Activated CD8-positive, alpha-beta memory T cell treated with anti-CD3 and anti-CD28 coated beads for 36 hours (primary cell): ENCODE data around the gene ZNF488. TPM values are rescaled to one million over a fixed set of nuclear protein-coding genes. Genes with fewer than 3 reads are reported as not detected.

Experiments
- CTCF ChIA-PET: fragments of 350-600 bp; sonication (Branson Sonifier 250); formaldehyde crosslinking; loops from one replicate; lab custom pipeline; 2021; ENCODE audit warnings: antibody characterized with exemption; lab: Charles Lee
- POLR2A ChIA-PET: fragments of 350-600 bp; sonication (Branson Sonifier 250); formaldehyde crosslinking; loops from one replicate; lab custom pipeline; 2021; ENCODE audit warnings: antibody characterized with exemption; lab: Charles Lee
- total RNA-seq, 2 experiments: library from RNA; stranded (reverse); gene quantifications; one replicate each; pipeline ENCODE4 v1.2.3, GENCODE V29; 2021

Gene ZNF488
- total RNA-seq, 2 experiments from 2014 or later, result 0.34 to 0.38 TPM

DNA sequence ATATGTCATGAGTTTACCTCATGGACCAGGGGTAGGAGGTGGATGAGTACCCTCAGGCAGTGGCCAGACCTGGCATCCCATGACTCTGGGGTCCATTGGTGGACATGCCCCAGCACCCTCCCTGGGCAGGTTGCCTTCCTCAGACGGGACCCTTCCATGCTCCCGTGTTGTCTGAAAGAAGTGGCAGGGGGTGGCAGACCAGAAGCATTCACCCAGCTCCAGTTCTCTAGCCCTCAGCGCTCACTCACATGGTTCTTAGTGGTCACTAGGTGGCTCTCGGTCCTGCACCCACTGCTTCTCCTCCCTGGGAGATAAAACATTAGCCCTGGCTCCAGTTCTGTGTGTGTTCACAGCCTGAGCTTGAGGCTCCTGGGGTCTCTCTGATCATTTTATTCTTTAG is 29.9 kb downstream of the ZNF488 start:
- CTCF ChIA-PET, result no interaction called here
- POLR2A ChIA-PET, result no interaction called here

DNA sequence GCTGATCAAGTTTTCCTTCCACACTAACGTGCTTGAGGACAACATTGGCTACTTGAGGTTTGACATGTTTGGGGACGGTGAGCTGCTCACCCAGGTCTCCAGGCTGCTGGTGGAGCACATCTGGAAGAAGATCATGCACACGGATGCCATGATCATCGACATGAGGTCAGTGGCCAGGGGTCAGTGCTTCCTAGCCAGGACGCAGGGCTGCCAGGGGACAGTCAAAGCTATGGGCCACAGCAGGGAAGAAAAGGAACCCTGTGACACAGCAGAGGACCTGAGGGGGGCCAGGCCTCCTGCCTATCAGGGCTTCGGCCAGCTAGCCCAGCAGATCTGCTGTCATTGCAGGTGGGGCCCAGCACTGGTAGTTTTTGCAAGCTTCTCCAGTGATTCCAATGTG is 30.7 kb downstream of the ZNF488 start:
- CTCF ChIA-PET, result no interaction called here
- POLR2A ChIA-PET, result no interaction called here

DNA sequence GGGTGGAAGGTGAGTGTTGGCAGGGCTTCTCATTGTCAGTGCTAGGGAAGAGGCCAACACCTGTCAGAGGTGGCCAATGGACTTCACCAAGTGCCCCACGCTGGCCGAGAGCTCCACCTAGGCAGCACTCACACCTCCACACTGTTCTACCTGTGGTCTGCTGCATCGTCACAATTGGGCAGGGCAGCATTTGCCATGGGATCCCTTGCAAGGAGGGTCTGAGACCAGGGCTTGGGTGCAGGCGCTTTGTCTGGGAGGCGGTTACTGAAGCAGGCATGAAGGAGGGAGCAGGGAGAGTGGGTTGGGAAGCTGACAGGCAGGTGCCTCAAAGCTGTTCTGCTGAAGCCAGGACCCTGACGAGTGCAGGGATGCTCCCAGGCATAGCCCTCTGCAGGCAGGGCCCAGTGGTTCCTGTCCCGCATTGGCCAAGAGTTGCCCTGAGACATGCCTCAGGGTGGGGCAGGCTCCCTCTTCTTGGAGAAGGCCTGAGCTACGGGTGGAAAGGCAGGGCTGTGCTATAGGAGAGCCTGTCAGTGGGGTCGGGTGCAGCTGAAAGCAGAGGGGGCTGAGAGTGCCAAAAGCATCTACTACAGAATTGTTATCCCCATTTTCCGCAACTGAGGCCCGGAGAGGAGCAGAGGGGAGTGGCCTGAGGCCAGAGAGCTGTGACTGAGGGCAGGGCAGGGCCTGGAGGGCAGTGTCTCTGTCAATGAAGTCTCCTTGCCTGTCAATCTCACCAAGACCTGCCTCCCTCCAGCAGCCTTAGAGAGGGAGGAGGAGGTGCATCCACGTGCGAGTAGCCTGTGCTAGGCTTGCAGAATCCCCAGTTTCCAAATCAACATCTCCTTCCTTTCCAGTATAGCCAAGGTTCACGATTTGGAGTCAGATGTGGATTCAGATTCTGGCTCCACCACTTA is 31.9 kb downstream of the ZNF488 start:
- CTCF ChIA-PET, result no interaction called here
- POLR2A ChIA-PET, result no interaction called here

DNA sequence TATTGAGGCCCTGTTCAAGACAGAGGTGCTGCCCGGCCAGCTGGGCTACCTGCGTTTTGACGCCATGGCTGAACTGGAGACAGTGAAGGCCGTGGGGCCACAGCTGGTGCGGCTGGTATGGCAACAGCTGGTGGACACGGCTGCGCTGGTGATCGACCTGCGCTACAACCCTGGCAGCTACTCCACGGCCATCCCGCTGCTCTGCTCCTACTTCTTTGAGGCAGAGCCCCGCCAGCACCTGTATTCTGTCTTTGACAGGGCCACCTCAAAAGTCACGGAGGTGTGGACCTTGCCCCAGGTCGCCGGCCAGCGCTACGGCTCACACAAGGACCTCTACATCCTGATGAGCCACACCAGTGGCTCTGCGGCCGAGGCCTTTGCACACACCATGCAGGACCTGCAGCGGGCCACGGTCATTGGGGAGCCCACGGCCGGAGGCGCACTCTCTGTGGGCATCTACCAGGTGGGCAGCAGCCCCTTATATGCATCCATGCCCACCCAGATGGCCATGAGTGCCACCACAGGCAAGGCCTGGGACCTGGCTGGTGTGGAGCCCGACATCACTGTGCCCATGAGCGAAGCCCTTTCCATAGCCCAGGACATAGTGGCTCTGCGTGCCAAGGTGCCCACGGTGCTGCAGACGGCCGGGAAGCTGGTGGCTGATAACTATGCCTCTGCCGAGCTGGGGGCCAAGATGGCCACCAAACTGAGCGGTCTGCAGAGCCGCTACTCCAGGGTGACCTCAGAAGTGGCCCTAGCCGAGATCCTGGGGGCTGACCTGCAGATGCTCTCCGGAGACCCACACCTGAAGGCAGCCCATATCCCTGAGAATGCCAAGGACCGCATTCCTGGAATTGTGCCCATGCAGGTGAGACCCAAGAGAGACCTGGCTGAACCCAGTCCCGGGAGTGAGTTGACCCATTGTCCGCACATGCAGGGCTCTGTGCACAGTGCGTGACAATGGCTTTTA is 33.1 kb downstream of the ZNF488 start:
- ChIA-PET CTCF (interaction anchor here (0.7 kb wide), 1 partner anchor 135 kb away, joined by 3 read pairs; no protein-coding TSS in a partner anchor), POLR2A (no interaction called here)

DNA sequence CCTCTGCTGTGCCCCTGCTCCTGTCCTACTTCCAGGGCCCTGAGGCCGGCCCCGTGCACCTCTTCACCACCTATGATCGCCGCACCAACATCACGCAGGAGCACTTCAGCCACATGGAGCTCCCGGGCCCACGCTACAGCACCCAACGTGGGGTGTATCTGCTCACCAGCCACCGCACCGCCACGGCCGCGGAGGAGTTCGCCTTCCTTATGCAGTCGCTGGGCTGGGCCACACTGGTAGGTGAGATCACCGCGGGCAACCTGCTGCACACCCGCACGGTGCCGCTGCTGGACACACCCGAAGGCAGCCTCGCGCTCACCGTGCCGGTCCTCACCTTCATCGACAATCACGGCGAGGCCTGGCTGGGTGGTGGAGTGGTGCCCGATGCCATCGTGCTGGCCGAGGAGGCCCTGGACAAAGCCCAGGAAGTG is 34.1 kb downstream of the ZNF488 start:
- POLR2A ChIA-PET, result no interaction called here
- CTCF ChIA-PET, result no interaction called here

DNA sequence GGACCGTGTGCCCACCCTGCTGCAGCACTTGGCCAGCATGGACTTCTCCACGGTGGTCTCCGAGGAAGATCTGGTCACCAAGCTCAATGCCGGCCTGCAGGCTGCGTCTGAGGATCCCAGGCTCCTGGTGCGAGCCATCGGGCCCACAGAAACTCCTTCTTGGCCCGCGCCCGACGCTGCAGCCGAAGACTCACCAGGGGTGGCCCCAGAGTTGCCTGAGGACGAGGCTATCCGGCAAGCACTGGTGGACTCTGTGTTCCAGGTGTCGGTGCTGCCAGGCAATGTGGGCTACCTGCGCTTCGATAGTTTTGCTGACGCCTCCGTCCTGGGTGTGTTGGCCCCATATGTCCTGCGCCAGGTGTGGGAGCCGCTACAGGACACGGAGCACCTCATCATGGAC is 34.6 kb downstream of the ZNF488 start:
- POLR2A ChIA-PET, result no interaction called here
- CTCF ChIA-PET, result no interaction called here

DNA sequence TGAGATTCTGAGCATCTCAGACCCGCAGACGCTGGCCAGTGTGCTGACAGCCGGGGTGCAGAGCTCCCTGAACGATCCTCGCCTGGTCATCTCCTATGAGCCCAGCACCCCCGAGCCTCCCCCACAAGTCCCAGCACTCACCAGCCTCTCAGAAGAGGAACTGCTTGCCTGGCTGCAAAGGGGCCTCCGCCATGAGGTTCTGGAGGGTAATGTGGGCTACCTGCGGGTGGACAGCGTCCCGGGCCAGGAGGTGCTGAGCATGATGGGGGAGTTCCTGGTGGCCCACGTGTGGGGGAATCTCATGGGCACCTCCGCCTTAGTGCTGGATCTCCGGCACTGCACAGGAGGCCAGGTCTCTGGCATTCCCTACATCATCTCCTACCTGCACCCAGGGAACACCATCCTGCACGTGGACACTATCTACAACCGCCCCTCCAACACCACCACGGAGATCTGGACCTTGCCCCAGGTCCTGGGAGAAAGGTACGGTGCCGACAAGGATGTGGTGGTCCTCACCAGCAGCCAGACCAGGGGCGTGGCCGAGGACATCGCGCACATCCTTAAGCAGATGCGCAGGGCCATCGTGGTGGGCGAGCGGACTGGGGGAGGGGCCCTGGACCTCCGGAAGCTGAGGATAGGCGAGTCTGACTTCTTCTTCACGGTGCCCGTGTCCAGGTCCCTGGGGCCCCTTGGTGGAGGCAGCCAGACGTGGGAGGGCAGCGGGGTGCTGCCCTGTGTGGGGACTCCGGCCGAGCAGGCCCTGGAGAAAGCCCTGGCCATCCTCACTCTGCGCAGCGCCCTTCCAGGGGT is 35.2 kb downstream of the ZNF488 start:
- ChIA-PET POLR2A (no interaction called here), CTCF (no interaction called here)

DNA sequence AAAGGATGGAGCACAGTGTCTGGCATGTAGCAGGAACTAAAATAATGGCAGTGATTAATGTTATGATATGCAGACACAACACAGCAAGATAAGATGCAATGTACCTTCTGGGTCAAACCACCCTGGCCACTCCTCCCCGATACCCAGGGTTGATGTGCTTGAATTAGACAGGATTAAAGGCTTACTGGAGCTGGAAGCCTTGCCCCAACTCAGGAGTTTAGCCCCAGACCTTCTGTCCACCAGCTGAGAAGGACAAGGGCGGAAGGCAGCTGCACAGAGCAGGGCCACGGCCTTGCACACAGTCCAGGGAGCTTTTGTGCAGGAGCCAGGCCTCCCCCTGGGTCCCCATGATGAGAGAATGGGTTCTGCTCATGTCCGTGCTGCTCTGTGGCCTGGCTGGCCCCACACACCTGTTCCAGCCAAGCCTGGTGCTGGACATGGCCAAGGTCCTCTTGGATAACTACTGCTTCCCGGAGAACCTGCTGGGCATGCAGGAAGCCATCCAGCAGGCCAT is 35.9 kb downstream of the ZNF488 start, which contains the start of gene RBP3:
TSS of gene RBP3 (plus strand) at position 226 of the 514 bp plus-strand sequence. CDS start at position 348, 122 bp downstream.
- ChIA-PET POLR2A (no interaction called here), CTCF (no interaction called here)

DNA sequence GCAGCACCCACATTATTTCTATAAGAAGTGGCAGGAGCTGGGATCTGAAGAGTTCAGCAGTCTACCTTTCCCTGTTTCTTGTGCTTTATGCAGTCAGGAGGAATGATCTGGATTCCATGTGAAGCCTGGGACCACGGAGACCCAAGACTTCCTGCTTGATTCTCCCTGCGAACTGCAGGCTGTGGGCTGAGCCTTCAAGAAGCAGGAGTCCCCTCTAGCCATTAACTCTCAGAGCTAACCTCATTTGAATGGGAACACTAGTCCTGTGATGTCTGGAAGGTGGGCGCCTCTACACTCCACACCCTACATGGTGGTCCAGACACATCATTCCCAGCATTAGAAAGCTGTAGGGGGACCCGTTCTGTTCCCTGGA is 36.8 kb downstream of the ZNF488 start:
- CTCF ChIA-PET, result no interaction called here
- POLR2A ChIA-PET, result no interaction called here

DNA sequence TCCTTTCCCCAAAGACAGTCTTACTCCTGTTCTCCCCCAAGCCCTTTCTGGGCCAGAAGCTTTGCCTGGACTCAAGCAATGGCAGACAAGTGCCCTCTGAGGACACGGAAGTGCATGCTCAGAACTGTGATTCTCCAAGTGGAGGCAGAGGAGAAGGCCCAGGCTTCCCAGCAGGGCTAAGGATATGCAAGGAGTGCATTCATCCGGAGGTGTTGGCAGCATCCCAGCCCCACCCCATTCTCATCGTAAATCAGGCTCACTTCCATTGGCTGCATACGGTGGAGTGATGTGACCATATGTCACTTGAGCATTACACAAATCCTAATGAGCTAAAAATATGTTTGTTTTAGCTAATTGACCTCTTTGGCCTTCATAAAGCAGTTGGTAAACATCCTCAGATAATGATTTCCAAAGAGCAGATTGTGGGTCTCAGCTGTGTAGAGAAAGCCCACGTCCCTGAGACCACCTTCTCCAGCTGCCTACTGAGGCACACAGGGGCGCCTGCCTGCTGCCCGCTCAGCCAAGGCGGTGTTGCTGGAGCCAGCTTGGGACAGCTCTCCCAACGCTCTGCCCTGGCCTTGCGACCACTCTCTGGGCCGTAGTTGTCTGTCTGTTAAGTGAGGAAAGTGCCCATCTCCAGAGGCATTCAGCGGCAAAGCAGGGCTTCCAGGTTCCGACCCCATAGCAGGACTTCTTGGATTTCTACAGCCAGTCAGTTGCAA is 37.4 kb downstream of the ZNF488 start:
- ChIA-PET POLR2A (no interaction called here), CTCF (no interaction called here)

DNA sequence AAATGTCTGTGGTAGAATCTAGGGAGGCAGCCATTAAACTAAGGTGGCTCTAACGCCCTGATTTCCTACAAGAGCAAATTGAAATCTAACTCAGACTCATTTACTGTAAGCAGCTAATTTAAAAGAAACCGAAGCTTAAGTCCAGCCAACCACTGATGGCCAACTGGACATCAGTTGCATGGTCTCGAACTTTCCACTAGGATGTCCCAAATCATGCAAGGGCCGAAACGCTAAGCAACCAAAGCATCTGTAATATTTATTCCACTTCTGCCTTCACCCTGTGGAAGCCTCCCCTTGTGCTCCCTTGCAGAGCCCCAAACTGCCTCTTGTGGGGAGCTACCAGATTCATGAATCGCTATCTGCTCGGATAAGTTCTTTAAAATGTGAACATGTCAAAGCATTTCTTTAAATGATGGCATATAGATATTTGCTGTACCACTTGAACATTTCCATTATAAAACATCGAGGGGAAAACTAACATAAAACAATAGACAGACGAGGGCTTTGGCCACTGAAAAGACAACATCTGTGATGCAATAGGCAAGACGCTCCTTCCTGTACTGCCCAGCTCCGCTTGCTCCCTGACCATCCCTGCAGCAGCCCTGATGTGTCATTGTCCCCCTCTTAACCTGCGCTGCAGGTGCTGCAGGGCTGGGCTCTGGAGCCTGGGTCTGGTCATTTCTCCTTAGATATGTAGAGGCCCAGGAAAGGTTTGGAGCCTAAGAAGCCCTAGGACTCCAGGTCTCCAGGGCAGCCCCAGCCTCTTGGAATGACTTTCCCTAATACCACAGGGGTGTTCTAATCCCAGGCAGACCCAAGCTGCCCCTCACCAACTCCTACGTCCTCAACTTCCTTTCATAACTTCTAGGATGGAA is 38.9 kb downstream of the ZNF488 start:
- CTCF ChIA-PET, result no interaction called here
- POLR2A ChIA-PET, result no interaction called here

DNA sequence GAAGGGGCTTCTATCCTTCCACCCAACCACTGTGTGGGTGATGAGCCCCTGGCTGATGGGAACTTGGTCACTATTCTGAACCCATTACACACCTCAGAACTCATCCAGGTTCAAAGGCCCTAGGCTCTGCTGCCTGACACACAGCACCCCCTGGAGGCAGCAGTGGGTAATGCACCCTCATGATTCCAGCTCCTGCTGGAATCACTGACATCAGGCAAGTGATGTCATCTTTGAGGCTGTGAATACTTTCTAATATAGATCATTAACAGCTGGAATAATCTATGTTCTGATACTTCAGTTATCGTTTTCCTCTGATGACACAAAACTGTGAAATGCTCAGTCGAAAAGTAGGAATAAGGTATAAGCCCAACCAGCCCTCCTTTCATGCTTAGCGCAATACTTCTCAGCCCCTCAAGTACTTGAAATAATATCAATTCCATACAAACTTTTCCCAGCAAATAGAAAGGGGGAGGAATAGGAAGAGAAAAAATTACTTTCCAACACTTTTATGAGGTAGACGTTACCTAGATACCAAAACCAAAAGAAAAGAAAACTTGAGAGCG is 43.4 kb downstream of the ZNF488 start:
- ChIA-PET CTCF (interaction anchor here (0.6 to 1.3 kb wide), 6 partner anchors 15 to 316 kb away, joined by 3 to 6 read pairs (median 3); partner anchors contain the start of gene ZNF488), POLR2A (no interaction called here)

DNA sequence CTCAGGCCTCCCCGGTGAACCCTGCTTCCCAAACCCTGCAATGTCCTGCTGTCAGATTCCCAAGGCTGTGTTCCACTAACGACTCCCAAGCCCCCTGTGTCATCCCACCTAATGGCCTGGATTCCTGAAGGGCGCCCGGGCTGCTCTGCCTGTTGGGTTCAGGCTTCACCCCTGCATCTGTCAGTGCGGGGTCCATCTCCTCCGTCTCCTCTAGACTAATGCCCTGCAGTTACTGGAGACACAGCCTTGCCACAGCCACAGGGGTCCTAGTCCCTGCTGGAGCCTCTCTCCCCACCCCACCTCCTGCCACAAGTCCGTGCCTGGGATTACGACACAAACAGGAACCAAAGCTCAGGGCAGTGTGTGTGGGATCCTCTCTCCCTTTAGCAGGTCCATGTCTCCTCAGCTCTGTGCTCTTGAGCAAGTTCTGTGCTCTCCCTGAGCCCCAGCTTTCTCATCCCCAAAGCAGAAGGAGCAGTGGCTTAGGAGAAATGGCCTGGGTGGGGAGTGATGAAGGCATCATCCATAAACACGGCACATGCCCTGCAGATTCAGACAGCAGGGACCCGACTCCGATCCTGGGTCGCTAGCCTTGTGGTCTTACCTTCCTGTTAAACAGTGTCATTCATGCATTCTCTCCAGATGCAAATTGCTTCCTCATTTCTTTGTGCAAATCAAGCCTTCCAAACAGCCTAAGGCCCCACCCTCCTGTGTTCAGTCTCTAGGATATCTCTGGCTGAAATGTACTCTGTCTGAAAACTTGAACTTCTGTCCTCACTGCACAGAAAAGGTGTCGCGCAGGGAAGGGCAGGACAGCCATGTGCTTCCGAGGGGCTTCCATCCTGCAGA is 44.1 kb downstream of the ZNF488 start:
- ChIA-PET CTCF (interaction anchor here (0.8 to 1.3 kb wide), 3 partner anchors 30 to 315 kb away, joined by 3 to 6 read pairs (median 3); partner anchors contain the start of gene ZNF488), POLR2A (no interaction called here)

DNA sequence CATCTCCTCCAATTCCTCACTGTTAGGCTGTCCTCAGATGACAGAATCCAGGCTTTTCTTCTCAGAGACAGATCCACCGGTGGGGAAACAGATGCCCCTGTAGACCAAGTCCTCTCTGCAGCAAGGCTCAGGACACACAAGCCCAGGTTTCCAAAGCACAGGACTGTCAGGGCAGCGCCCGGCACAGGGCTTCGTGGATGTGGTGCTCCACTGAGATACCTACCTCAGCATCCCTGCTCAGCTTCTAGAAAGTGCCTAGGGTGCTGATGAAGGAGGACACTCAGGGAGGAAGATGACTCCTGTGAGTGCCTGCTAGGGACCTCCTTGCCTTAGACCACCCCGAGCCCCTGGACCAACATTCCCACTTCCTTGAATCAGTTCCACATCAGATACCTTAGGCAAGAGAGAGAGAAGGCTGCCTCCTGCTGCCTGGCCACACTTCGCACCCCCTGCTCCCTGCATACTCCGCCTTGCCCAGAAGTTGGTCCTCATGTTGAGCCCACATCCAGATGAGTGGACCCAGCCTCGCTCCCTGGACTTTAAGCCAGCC is 44.8 kb downstream of the ZNF488 start:
- ChIA-PET CTCF (interaction anchor here (1.0 kb wide), 1 partner anchor 315 kb away, joined by 3 read pairs; no protein-coding TSS in a partner anchor), POLR2A (no interaction called here)

DNA sequence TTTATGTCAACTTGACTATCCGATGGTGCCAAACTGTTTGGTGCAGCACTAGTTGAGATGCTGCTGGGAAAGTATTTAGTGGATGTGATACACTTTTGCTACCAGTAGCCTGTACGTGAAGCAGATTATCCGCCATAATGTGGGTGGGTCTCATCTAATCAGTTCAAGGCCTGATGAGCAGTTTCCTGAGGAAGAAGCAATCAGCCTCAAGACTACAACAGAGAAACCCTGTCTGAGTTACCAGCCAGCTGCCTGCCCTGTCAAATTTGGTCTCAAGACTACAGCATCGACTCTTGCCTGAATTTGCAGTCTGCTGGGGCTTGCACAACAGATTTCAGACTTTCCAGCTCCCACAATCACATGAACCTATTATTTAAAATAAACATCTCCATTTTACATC is 46.8 kb downstream of the ZNF488 start:
- CTCF ChIA-PET, result no interaction called here

More for the DNA sequence above, 46.8 kb downstream of the ZNF488 start:
- POLR2A ChIA-PET, result no interaction called here
